Measurements from ENCODE around the gene BFAR. TPM values are rescaled to one million over a fixed set of nuclear protein-coding genes. Genes with fewer than 3 reads are reported as not detected.
"Not testable (repeated sequence)": the region's sequence is repeated elsewhere in the genome, so short reads cannot be mapped to it uniquely, and the experiment has no call there.

BFAR gene
- total RNA-seq, 1 donor from 2014 or later: 53.3 TPM

DNA sequence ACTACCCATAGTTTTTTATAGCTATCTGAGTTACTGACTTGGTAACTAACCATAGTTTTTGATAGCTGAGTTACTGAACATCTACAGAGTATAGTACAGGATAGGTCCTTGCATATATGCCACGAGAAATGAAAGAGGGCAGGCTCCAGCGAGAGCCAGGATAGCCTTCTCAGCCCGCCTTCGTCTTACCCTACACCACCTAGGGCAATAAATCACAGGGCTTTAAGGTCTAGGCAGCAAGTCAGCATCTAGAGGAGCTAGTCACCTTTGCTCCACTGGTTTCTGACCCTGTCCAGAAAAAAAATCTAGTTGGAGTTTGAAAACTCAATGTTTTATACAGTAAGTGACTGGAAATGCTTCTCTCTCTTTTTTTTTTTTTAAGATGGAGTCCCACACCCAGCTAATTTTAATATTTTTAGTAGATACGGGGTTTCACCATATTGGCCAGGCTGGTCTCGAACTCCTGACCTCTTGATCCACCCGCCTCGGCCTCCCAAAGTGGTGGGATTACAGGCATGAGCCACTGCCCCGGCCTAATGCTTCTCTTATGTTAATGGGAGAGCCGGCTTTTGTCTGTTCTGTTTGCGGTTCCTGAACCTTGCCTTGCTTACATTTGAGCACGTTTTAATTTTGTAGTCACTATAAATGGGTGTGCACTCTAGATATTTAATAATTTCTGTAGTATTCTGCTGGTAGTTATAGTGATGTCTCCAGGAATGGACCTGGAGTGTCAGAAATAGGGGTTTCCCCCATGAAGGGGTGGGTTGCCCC is 2.8 kb downstream of the BFAR start:
- DNase-seq (ENCODE audit: low spot score): peak; percentile 43

DNA sequence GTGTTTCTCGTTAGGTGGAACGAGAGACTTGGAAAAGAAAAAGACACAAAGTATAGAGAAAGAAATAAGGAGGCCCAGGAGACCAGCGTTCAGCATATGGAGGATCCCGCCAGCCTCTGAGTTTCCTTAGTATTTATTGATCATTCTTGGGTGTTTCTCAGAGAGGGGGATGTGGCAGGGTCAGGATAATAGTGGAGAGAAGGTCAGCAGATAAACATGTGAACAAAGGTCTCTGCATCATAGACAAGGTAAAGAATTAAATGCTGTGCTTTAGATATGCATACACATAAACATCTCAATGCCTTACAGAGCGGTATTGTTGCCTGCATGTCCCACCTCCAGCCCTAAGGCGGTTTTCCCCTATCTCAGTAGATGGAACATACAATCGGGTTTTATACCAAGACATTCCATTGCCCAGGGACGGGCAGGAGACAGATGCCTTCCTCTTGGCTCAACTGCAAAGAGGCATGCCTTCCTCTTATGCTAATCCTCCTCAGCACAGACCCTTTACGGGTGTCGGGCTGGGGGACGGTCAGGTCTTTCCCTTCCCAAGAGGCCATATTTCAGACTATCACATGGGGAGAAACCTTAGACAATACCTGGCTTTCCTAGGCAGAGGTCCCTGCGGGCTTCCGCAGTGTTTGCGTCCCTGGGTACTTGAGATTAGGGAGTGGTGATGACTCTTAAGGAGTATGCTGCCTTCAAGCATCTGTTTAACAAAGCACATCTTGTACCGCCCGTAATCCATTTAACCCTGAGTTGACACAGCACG is 3.6 kb downstream of the BFAR start:
- DNase-seq (ENCODE audit: low spot score): peak; percentile 39

DNA sequence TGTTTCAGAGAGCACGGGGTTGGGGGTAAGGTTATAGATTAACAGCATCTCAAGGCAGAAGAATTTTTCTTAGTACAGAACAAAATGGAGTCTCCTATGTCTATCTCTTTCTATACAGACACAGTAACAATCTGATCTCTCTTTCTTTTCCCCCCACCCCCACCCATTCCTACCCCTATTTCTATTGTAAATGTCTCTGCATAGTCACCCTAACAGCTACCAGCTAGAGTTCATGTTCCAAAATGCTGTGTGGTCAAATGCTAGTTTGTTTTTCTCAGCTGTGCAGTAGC is 4.1 kb downstream of the BFAR start:
- DNase-seq (ENCODE audit: low spot score): not testable (repeated sequence)

GRCh38 chr16:14640538-14640937 is 7.8 kb downstream of the BFAR start:
- DNase-seq (ENCODE audit: low spot score): peak; percentile 62

DNA sequence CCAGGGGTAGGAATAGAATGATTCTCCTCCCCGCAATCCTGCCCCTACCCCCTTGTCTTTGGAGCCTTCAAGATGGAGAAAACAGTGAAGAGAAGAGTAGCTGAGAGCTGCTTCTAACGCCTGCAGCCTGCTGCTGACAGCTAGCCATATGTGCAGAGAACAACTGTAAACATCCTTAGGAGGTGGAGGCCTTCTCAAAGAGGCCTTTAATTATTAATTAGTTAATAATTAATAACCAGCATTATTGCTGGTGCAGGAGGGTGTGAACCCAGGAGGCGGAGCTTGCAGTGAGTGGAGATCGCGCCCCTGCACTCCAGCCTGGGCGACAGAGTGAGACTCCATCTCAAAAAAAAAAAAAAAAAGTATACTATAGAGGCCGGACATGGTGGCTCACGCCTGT is 8.5 kb downstream of the BFAR start:
- peak; percentile 9 for DNase-seq (ENCODE audit: low spot score)

- DNase-seq (ENCODE audit: low spot score): peak; percentile 78
Observed at GRCh38 chr16:14641926-14642325, 9.2 kb downstream of the BFAR start.

- peak; percentile 60 for DNase-seq (ENCODE audit: low spot score)
Observed at GRCh38 chr16:14649816-14650215, 17.1 kb downstream of the BFAR start.

- DNase-seq (ENCODE audit: low spot score): no peak
Observed at GRCh38 chr16:14650629-14651028, 17.9 kb downstream of the BFAR start.

DNA sequence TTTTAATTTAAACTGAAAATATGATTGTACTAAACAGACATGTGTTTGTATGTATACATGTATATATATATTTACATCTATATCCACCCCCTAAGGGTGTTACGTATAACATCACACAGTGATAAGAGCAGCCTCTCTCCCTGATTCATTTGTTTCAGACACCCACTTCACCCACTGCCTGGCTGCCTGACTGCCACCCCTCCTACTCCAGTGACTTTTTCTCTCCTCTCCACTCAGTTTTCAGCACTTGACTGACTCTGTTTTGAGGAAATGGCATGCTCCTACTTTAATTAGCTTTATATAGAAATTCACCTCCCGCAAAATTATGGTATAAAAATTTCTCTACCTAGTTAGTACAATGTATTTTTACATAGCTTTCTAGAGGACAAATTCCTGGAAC is 20.0 kb downstream of the BFAR start:
- no peak for DNase-seq (ENCODE audit: low spot score)

DNA sequence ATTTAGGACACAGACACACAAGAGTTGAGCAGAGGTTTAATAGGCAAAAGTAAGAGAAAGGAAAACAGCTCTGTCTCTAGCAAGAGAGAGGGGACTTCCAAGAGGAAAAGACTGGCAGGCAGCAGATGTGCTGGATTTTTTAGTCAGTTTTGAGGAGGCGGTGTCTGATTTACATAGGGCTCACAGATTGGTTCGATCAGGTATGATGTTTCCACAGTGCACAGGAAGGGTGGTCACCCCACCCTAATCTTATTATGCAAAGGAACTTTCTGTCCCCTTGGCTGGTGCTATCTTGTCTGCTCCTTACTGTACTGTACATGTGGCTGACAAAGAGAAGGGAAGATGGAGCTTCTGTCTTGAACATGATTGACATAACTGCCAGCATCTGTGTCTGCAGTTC is 25.3 kb downstream of the BFAR start:
- DNase-seq (ENCODE audit: low spot score): no peak

- DNase-seq (ENCODE audit: low spot score): no peak
Observed at GRCh38 chr16:14667347-14668266, 34.9 kb downstream of the BFAR start.

GRCh38 chr16:14668556-14669223 is 35.9 kb downstream of the BFAR start:
- DNase-seq (ENCODE audit: low spot score): no peak

DNA sequence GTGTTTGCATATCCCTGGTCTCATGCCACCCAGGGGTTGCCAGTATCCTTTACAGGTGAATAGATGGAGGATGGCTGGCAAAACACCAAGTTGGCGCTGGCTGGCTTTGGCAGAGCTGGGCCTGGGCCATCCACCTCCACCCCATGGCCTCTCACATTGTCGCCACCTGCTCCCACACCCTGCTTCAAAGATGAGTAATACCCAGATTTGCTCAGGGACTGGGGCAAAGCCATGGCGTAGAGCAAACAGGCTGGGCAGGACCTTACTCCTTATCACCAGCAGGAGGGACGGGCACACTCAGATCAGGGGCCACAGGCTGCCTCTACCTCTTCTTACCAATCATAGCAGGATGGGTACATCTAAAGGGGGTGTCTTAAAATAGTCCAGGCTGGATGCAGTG is 37.0 kb downstream of the BFAR start:
- peak; percentile 89 for DNase-seq (ENCODE audit: low spot score)

- no peak for DNase-seq (ENCODE audit: low spot score)
Observed at GRCh38 chr16:14672403-14672971, 39.7 kb downstream of the BFAR start.

GRCh38 chr16:14676633-14677032 is 43.9 kb downstream of the BFAR start:
- DNase-seq (ENCODE audit: low spot score): no peak

DNA sequence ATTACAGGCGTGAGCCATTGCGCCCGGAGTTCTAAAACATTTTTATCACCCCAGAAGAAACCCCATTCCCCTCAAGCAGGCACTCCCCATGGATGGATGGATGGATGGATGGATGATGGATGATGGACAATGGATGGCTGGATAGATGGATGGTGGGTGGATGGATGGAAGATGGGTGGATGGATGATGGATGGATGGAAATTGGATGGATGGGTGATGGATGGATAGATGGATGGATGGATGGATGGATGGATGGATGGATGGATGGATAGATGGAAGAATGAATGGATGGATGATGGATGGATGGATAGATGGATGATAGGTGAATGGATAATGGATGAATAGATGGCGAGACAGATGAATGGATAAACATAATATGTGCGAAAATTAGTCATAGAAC is 44.9 kb downstream of the BFAR start:
- no peak for DNase-seq (ENCODE audit: low spot score)

GRCh38 chr16:14678748-14679497 is 46.2 kb downstream of the BFAR start:
- DNase-seq (ENCODE audit: low spot score): no peak

DNA sequence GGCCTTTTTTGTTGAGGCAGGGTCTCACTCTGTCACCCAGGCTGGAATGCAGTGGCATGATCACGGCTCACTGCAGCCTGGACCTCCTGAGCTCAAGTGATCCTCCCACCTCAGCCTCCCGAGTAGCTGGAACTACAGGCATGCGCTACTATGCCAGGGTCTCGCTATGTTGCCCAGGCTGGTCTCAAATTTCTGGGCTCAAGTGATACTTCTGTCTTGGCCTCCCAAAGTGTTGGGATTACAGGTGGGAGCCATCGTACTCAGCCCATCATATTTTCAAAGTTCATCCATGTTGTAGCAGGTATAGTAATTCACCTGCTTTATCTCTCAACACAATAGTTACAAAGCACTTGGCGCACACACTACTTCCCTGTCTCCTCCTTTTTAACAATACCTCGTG is 47.6 kb downstream of the BFAR start:
- DNase-seq (ENCODE audit: low spot score): not testable (repeated sequence)

DNA sequence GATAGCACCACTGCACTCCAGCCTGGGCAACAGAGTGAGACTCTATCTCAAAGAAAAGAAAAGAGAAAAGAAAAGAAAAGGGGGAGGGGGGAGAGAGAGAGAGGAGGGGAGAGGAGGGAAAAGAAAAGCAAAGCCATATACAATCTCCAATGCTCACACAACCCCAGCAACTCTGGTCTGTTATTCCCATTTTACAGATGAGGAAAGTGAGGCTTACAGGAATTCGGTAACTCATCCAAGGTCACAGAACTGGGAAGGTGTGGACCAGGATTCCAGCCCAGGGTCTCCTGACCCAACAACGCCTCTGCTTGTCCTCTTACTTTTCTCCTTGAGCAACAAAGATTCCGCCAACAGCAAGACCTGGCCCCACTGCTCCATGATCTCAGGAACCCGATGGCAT is 48.4 kb downstream of the BFAR start:
- no peak for DNase-seq (ENCODE audit: low spot score)

- no peak for DNase-seq (ENCODE audit: low spot score)
Observed at GRCh38 chr16:14682121-14682520, 49.4 kb downstream of the BFAR start.
